GM21825 (cell line): ENCODE results near the gene OPRPN.

Source experiments
- ATAC-seq: cut with Tn5 transposase; IDR thresholded peaks from one replicate; pipeline ENCODE4 v1.9.1; 2021; ENCODE audit warnings: mild to moderate bottlenecking, moderate library complexity; ENCODE audit not compliant: unreplicated experiment

The OPRPN gene, protein sequence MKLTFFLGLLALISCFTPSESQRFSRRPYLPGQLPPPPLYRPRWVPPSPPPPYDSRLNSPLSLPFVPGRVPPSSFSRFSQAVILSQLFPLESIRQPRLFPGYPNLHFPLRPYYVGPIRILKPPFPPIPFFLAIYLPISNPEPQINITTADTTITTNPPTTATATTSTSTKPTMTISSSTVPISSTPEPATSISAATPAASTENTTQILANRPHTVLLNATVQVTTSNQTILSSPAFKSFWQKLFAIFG

DNA sequence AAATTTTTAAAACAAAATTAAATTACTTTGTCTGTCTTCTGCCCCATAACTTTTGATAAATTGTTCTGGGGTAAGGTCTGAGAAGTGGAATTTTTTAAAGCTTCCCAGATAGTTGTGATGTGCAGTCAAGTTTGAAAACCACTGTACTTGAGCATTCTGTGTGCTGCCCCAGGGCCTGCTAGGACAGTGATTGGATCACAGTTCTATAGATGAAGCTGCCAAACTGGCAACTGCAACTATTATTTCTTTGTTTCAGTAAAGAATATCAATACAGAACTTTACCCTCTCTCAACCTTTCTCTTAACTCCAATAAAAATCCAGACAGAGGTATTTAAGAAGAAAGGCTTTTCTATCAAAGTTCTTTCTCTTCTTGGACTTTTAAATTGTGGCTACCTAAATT is at the start of gene OPRPN:
Gene OPRPN, plus strand, starts transcription at position 361 of the 400 bp plus-strand sequence. CDS start 1,346 bp downstream, outside the sequence.
- no peak for ATAC-seq

DNA sequence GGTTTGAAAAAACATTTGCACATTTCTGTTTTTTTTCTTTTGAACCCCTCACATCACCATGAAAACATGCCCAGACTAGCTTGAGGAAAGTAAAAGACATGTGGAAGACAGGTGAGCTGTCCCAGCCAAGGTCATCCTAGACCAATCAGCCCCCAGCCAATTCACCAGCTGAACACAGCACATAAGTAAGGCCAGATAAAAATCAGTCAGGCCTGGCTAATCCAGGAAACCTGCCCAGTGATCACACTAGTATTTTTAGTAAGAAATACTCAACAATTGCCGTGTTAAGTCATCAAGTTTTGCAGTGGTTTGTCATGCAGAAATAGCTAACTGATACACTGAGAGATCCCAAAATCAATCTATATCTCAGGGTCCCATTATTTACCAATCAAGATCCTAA is 41.6 kb upstream of the OPRPN start:
- ATAC-seq, result no peak

DNA sequence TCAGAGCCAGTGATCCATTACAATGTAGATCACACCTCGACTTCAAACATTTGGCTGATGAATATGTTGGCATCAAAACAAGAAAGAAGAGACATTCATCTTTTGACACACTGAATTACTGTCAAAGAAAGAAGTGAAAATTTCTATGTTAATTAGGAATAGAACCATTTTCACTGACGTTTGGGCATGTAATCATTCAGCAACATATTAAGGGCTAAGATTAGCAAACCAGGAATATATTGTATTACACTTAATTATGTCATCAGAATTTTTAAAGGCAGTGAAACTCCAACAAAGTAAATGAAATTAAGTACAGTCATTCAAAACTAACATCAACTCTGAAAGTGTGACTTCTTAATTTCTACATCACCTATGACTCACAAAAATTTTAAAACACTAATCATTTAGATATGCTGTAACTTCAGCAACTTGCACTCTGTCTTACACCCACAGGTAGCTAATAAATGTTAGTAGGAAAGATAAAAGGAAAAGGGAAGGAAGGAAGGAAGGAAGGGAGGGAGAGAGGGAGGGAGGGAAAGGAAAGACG is 38.6 kb upstream of the OPRPN start:
- ATAC-seq, result no peak

DNA sequence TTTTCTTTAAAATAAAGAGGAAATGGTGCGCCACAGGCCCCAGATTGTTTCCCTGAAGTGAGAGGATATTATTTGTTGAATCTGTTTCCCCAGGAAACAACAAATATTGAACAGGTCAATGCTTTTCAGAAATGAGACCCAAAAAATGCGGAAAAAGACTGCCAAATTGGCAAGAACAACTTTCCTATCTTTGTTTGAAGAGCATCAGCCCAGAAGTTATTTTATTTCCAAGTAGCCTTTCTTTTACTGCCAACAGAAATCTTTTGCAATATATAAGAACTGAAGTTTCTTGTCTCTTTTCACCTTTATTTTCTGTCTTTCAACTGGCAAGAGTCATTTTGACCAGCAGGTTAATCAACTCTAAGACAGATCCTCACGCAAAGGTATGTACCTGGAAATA is 37.3 kb upstream of the OPRPN start, which contains the start of gene SMR3A:
Gene SMR3A, plus strand, starts transcription at position 301 of the 400 bp plus-strand sequence. CDS start 1,356 bp downstream, outside the sequence.
- no peak for ATAC-seq

DNA sequence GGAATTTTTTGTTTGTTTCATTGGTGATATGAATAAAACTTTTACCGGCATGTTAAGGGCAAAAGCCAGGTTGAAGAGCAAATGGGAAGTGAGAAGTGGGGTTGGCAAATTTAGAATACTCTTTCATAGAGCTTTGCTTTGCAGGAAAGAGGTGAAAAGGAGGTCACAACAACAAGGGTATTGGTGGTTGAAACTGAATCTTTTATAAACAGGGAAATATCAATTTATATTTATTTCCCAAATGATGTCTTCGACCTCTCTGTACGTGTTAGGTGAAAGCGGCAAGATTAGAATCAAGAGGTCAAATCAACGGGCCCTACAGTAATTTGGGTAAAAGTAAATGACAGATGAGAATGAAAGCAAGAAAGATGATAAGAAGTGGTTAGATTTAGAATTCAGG is 33.7 kb upstream of the OPRPN start:
- ATAC-seq, result no peak

DNA sequence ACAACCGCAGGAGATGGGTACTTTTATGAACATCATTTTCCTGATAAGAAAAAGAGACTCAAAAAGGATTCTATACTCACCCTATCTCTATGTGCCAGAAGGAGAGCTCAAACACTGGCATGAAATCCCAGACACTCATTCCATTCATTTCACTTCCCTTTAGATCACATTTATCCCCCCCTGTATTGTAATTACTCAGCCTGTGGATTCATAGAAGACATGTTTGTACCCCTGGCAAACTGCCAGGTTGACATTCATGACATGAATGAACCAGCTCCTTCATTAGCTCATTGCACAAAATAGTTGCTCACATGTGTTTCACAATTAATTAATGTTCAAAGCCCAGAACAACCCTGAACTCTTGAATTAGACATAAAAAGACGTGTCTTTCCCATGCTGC is 32.3 kb upstream of the OPRPN start:
- ATAC-seq, result no peak

DNA sequence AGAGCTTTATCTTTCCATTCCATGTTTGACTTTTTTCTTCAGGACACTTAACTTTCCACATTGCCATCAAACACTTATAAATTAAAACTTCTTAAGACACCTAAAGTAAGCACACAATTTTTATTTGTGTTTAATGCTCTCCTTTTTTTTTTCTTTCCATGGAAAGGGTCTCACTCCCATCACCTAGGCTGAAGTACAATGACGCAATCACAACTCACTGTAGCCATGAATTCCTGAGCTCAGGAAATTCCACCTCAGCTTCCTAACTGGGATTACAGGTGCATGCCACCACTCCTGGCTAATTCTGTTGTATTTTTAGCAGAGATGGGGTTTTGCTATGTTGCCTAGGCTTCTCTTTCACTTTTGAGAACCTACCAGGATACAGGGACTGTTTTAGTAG is 29.9 kb upstream of the OPRPN start:
- no peak for ATAC-seq

DNA sequence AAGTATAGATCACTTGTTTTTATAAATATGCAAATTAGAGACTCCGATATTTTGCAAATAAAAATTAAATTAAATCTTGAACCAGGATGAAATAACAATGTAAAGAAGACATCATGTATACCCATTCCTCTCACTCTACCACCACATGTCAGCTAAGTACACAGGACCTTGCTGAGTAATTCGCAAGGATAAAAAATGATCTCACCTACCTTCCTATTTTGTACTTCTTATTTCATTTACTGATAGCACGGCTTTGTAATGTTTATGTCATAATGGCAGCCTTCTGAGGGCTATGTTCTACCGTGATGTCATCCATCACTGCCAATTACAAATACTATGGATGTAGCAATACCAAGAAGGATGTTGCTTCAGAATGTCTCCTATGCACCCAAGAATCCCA is 25.8 kb upstream of the OPRPN start:
- ATAC-seq, result no peak

DNA sequence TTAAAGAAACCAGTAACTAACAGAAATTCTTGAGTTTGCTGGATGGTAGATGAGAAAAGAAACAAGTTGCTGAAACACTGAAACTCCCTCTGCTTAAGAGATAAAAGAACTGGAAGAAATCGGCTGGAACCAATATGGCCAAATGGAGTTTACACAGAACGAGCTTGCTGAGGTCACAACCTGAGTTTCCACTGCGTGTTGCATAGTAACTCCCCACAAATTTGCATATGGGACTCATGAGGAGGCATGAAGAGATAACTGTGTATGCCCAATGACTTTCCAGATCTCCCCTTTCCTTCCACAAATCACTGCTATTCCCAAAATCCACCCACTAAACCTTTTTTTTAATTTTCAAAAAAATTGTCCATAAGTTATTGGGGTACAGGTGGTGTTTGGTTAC is 25.0 kb upstream of the OPRPN start:
- ATAC-seq, result no peak

DNA sequence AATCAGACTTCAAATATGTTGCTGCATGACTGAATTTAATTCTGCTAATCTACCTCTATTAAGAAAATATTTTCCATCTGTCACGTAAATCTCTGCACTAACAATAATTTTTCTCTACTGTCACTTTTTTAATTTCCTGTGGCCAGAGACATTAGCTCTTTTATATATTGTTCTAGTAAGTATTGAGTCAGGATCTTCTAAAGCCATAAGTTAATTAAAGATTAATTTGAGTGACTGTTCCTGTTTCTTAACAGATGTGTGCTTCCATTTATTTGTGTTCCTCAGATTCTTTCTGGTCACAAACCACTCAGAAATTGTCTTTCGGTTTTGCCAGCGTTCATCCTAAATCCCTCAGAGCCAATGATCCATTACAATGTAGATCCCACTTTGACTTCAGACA is 17.2 kb upstream of the OPRPN start:
- ATAC-seq, result no peak

DNA sequence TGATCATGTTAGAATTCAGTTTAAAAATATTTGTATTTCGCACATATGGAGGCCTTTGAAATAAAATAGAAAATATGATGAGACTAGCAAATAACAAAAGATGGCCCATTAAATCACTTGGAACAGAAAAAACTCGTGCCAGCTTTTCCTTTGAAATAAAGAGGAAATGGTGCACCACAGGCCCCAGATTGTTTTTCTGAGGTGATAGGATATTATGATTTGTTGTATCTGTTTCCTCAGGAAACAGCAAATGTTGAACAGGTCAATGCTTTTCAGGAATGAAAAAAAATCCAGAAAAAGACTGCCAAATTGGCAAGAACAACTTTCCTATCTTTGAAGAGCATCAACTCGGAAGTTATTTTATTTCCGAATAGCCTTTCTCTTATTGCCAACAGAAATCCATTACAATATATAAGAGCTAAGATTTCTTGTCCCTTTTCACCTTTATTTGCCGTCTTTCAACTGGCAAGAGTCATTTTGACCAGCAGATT is 15.0 kb upstream of the OPRPN start, which contains the start of gene SMR3B:
Gene SMR3B, plus strand, starts transcription at position 441 of the 491 bp plus-strand sequence. CDS start 1,380 bp downstream, outside the sequence.
- no peak for ATAC-seq

DNA sequence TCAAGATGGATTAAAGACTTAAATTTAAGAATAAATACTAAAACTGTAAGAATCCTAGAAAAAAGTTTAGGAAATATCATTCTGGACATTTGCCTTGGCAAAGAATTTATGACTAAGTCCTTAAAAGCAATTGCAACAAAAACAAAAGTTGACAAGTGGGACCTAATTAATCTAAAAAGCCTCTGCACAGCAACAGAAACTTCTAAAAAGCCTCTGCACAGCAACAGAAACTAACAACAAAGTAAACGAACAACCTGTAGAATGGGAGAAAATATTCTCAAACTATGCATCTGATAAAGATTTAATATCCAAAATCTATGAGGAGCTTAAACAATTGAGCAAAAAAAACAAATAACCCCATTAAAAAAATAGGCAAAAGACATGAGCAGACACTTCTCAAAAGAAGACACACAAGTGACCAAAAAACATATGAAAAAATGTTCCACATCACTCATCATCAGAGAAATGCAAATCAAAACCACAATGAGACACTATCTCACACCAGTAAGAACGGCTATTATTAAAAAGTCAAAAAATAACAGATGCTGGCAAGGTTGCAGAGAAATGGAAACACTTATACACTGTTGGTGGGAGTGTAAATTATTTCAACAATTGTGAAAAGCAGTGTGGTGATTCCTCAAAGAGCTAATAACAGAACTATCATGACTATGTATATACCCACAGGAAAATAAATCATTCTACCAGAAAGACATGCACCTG is 5.5 kb upstream of the OPRPN start:
- peak; percentile 39 for ATAC-seq

DNA sequence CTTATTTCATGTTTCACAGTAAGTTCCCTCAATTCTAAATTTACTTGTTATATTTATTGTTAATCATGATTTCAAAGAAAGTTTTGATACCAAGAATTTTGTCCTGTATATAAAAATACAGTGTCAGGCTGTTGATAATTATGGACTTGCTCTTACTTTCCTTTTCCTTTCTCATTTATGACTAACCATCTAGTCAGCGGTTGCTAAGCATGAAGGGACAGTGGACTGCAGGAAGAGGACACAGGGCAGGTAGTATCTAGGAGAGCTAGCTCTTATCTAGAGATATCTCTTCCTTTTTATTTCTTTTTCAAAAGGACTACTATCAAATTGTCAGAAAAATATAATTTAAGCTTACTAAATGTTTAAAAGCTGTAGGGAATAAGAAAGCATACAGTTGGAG is 1.6 kb downstream of the OPRPN start:
- ATAC-seq, result no peak

DNA sequence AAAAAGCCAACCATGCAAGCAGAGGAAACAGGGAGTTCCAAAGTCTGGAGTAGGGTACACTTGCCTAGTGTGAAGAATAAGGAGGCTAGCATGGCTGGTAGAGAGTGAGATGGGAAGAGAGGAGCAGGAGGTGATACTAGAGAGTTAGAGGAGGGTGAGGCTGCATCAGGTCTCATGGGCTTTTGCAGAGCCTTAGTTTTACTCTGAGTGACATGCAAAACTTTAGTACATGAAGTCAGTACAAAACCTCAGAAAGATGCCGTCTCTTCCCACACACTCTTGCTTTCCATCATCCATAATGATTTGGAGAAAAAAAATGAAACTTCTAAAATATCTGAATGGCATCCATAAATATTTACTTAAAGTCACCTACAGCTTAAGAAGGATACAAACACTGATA is 5.0 kb downstream of the OPRPN start:
- ATAC-seq, result no peak

DNA sequence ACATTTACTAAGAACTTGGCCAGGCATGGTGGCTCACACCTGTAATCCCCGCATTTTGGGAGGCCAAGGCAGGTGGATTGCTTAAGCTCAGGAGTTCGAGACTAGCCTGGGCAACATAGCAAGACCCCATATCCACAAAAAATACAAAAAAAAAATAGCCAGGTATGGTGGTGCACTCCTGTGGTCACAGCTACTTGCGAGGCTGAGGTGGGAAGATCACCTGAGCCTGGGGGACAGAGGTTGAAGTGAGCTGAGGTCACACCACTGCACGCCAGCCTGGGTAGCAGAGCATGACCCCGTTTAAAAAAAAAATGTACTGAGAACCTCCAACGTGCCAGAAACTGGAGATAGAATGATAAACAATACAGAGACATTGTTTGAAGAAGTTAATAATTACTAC is 8.0 kb downstream of the OPRPN start:
- ATAC-seq, result peak; percentile 56

DNA sequence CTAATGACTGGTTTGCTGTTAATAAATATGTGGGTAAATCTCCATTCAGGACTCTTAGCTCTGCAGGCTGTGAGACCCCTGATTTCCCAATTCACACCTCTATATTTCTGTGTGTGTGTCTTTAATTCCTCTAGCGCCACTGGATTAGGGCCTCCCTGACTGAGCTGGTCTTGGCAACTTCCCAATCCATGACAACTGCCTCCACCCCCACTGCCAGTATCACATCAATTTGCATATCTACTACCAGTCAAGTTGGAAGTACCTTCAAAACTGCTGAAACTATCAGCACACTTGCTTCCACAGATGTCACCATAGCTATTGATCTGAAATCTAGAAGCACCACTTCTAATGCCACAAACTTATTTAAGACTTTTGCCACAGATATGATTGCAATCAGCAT is 27.6 kb downstream of the OPRPN start:
- no peak for ATAC-seq

DNA sequence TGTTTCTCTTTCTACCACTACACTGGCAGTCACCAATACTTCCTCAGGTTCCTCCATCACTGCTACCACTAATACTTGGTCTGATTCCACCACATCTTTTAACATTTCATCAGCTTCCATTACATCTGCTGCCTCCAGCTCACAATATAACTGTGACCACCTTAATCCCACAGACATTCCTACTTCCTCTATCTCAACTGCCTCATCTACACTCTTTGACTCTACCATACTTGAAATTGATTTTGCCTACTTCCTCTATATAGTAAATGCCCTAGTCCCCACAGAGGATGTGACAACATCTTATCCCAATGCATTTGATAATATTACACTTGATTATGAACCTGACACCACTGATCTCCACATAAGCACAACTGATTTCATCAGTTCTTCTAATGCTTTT is 29.0 kb downstream of the OPRPN start:
- ATAC-seq, result no peak

DNA sequence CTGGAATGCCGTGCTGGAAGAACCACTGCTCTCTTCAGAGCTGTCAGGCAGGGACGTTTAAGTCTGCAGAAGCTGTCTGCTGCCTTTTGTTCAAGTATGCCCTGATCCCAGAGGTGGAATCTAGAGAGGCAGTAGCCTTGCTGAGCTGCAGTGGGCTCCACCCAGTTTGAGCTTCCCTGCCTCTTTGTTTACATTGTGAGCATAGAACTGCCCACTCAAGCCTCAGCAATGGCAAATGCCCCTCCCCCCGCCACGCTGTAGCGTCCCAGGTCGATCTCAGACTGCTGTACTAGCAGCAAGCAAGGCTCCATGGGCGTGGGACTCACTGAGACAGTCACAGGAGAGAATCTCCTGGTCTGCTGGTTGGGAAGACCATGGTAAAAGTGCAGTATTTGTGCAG is 39.5 kb downstream of the OPRPN start:
- ATAC-seq, result no peak

DNA sequence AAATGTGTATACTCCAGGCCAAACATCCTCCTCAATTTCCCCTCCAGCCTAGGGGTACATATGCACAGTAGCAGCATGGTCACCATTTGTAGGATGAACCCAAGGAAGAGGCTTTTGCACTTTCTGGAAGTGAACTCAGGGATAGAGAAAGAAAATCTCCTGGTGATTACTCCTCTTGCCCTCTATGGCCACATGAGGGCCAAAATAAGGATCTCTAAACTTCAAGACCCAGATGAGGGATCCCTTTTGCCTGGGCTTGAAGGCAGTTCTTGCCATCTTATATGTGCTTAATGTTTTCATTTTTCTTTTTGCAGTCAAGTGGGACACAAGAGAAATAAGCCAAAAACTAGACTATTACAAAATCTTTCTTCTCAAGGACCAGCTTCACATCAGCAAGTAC is 44.7 kb downstream of the OPRPN start:
- ATAC-seq, result no peak

DNA sequence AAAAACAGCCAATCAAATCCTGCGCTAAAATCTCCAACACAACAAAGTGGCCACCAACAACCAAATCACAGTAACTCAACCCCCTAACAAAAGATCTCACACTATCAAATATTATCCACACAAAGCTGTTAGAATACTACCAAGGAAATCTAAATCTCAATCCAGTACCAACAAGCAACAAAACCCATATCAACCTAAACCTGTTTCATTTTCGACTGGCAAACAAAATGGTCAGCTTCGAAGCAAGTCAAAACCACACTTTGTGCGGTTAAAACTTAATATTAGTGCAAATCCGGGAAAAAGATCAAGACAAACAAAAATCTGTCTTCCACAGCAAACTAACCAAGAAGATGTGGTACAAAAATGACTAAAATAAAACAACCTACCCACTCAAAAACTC is 45.6 kb downstream of the OPRPN start:
- no peak for ATAC-seq

DNA sequence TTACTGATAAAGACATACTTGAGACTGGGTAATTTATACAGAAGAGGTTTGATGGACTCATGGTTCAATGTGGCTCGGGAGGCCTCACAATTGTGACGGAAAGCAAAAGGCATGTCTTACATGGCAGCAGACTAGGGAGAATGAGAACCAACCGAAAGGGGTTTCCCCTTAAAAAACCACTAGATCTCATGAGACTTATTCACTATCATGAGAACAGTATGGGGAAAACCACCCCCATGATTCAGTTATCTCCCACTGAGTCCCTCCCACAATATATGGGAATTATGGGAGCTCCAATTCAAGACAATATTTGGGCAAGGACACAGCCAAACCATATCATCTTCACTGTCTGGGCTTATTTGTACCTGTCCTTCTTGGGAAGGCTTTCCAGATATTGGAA is 51.5 kb downstream of the OPRPN start:
- peak; percentile 81 for ATAC-seq

DNA sequence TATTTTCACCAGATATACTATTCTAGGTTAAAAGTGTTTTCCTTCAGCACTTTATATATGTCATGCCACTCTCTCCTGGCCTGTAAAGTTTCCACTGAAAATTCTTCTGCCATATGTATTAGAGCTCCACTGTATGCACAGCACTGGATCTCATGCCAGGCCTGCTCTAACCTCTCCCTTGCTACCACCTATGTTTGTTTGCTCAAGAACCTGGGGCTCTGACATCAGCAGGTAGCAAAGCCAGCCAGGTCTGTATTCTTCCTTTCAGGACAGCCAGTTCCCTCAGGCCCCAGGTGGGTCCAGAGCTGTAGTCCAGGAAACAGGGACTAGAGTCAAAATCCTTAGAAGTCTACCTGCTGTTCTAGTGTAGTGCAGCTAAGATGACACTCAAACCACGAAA is 55.2 kb downstream of the OPRPN start:
- no peak for ATAC-seq
